ENCODE measurements around the gene TRIM41.
"Not testable (repeated sequence)": the region's sequence is repeated elsewhere in the genome, so short reads cannot be mapped to it uniquely, and the experiment has no call there.

TRIM41 gene

DNA sequence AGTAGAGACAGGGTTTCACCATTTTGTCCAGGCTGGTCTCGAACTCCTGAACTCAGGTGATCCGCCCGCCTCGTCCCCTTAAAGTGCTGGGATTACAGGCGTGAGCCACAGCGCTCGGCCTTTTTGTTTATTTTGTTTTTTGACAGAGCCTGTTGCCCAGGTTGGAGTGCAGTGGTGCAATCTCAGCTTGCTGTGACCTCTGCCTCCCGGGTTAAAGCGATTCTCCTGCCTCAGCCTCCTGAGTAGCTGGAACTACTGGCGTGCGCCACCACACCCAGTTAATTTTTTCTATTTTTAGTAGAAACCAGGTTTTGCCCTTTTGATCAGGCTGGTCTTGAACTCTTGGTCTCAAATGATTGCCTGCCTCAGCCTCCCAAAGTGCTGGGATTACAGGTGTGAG, 12.9 kb upstream of the TRIM41 start:
- DNase-seq (ENCODE audit: low read depth in 2 of 2): not testable (repeated sequence)

DNA sequence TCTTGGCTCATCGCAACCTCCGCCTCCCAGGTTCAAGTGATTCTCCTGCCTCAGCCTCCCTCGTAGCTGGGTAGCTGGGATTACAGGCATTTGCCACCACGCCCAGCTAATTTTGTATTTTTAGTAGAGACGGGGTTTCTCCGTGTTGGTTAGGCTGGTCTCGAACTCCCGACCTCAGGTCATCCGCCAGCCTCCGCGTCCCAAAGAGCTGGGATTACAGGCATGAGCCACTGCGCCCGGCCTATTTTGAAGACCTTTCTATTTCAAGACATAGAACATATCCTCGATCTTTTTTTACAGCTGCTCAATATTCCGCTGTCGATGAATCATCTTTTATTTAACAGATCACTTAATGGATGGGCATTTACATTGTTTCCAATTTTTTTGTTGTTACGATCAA, 12.4 kb upstream of the TRIM41 start:
- DNase-seq (ENCODE audit: low read depth in 2 of 2): not testable (repeated sequence)

DNA sequence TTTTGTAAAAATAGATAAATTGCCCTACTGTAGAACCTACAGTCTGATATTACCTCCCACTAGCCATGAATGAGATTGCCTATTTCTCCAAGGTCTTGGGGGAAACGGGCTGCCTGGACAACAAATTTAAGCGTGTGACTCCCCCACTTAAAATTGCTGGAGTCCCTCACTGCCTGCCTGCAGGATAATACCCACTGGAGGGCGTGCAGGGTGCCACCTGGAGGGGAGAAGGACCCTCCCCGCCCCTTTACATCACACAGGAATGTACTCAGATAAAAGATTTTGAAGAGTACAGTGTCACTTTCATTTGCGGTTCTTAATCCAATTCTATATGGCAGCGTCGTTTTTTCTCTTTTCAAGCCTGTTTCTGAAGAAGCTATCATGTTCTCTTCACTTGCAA, 11.9 kb upstream of the TRIM41 start:
- DNase-seq (ENCODE audit: low read depth in 2 of 2): no peak

DNA sequence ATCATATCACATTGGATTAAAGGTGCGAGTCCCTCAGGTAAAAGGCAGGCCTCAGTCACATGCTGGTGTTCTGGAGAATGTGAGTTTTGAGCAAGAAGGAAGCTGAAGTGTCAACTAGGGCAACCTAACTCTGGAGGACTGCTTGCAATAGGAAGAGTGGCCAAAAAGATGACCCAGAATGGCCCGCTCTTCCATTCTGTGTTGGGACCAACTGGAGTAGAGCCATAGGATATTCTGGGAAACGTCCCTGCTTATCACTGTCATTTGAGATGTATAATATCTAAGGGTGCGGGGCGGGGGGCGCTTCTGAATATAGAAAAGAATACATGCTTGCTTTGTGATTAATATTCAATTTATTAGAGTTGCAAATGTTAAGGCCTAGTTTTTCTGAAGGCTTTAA, 11.0 kb upstream of the TRIM41 start:
- no peak for DNase-seq (ENCODE audit: low read depth in 2 of 2)

DNA sequence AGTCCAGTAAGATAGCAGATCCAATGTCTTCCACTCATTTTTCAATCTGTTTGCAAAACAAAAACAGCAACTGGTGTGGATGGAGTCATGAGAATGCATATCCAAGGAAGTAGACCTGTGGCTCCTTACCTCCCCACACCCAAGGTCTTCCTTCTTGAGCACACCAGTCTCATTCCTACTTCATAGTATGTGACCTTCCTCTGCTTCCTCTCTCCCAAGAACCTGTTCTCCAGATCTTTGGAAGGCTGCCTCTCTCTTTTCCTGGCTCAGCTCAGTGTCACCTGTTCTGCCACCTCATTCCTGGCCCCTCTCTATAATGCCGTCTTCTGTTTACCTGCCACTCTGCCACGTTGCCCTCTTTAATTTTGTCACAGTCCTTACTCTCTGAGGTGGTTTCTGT, 10.1 kb upstream of the TRIM41 start:
- DNase-seq (ENCODE audit: low read depth in 2 of 2): no peak

DNA sequence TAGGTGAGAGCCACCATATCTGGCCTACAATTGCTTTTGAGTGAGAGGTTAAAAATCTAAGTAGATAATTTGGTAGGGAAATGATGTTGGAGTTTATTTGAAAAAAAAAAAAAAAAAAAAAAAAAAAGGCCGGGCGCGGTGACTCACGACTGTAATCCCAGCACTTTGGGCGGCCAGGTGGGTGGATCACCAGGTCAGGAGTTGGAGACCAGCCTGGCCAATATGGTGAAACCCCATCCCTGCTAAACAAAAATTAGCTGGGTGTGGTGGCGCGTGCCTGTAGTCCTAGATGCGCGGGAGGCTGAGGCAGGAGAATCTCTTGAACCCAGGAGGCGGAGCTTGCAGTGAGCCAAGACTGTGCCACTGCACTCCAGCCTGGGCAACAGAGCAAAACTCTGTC, 8.8 kb upstream of the TRIM41 start:
- DNase-seq (ENCODE audit: low read depth in 2 of 2): not testable (repeated sequence)

DNA sequence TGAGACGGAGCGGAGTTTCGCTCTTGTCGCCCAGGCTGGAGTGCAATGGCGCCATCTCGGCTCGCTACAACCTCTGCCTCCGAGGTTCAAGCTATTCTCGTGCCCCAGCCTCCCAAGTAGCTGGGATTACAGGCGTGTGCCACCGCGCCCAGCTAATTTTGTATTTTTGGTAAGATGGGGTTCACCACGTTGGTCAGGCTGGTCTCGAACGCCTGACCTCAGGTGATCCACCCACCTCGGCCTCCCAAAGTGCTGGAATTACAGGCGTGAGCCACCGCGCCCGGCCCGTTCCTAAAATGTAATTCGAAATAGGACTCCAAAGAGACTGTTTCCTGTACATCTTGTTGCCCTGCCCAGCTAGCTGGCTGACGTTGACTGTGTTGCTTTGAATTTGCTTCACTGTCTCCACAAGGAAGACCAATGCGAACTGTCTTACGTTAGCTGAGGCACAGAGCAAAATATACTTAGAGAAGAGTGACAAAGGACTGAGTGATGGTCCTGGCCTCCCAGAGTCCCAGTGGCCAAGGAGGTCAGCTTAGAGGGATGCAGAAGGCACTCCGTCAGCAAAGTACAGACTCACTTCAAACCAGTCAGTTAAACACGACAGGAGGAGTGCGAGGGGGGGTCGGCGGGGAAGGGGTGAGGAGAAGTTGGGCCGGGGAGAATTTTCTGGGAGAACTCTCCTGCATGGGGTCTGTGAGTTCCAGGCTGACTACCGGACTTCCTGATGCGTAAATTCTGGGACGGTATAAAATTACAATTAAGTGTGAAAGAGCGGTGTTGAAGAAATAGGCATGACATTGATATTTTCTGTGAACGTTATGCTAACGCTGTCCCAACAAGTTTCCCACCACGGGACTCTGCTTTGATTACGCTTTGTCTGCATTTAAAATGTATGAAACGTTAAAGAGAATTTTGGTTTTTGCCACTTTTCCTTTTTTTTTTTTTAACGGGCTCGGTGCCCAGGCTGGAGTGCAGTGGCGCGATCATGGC, 6.8 kb upstream of the TRIM41 start:
- DNase-seq (ENCODE audit: low read depth in 2 of 2): no peak

DNA sequence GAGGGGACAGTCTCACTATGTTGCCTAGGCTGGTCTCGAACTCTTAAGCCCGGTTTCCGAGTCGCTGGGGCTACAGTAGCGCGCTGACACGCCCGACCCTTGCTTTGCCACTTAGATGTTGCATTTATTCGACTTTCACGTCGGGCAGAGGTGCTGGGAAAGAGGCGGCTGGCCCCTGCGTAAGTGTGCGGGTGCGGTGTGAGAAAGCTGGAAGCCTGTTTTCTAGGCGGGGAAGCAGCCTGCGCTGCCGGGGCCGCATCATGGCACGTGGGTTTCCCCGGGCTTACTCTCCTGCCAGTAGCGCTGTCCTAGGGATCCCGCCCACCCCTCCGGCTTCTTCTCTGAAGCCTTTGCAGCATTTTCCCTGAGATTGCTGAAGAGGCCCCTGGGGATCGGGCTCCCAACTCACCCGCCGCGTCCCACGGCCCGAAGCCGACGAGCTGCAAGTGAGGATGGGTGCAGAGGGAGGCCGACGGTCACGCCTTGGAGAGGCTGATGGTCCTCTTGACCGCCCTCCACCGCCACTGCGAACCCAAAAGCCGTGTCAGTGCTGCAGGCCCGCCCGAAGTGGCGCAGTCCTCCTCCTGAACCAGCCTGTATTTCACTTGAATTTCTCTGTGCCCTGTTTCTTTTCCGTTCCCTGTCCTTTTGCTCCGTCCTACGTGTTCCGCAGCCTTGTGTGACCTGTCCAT, 5.8 kb upstream of the TRIM41 start:
- DNase-seq (ENCODE audit: low read depth in 2 of 2): peak in 1 of 2 donors; percentile 56

DNA sequence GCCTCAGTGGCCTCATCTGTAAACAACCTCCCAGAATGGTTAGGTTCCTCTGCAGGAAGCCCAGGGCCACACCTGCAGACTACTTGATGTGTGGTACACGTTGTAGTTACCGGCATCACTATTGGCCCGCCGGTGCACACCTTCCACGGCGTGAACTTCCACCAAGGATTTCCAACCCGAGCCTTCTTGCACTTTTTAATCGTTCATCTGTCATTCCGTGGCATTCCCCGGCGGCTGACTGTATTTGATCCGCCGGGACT, 5.3 kb upstream of the TRIM41 start:
- no peak for DNase-seq (ENCODE audit: low read depth in 2 of 2)

DNA sequence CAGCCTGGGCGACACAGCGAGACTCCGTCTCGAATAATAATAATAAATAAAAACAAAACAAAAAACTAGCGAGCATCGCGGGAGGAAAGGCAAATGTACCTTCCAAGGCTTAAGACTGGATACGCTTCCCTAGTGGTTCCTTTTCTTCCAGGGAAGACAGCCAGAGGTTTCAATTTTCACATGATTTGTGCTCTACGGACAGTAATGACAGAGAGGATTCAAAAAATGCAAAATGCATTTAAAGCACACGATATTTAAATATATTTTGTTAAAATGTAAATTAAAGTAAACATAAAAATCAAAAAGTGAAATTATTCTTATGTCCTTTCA, 4.3 kb upstream of the TRIM41 start:
- DNase-seq (ENCODE audit: low read depth in 2 of 2): no peak

DNA sequence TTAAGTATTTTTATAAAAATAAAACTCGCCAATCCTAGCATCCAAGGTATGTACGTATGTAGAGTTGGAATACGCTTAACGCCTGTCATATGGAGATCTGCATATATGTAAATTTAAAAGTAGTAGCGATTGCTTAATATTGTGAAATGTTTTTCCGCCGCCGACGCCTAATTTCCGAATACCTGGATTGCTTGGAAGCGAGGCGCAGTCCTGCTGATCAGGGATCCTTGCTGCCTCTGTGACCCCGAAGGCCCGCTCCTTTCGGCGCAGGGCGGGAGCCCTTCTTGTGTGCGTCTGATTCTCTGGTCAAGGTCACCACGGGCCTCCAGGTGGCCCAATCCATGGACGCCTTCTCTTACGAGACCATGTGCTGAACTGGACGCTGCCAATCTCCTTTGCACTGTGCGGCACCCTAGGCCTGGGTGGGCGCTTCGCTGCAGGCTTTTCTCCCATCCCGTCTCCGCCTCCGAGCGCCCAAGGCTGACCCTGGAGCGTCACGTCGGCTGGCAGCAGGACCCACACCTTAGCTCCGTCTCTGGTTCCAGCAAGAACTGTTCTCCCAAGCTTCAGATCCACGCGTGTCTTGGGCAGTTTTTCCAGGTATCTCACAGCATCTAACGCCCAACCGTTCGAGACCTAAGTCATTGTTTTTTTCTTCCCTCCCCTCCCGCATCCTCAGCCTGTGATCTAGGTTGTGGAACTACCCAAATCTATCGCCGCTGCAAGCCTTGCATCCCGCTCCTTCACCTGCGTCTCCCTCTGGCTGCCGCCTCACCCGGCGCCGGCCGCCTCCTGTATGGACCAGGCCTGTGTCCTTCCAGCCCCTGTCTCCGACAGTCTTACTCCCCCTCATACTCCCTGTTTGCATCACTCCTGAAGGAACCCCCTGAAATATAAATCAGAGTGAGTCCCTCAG, 3.6 kb upstream of the TRIM41 start:
- DNase-seq (ENCODE audit: low read depth in 2 of 2): no peak

DNA sequence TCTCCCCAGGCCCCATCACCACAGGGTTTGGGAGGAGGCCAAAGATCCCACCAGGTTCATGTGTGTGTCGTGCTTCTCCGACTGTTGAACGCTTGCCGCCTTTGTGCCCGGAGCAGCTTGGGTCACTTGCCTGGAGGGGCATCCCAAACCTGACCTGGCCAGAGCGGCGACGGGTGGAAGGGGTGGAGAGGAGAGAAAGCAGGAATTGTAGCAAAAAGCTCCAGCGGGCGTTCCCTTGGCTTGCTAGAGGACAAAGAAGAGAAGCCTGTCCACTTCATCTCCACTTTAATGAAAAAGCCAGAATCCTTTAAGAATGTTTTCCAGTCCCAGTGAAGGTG, 2.9 kb upstream of the TRIM41 start:
- no peak for DNase-seq (ENCODE audit: low read depth in 2 of 2)

DNA sequence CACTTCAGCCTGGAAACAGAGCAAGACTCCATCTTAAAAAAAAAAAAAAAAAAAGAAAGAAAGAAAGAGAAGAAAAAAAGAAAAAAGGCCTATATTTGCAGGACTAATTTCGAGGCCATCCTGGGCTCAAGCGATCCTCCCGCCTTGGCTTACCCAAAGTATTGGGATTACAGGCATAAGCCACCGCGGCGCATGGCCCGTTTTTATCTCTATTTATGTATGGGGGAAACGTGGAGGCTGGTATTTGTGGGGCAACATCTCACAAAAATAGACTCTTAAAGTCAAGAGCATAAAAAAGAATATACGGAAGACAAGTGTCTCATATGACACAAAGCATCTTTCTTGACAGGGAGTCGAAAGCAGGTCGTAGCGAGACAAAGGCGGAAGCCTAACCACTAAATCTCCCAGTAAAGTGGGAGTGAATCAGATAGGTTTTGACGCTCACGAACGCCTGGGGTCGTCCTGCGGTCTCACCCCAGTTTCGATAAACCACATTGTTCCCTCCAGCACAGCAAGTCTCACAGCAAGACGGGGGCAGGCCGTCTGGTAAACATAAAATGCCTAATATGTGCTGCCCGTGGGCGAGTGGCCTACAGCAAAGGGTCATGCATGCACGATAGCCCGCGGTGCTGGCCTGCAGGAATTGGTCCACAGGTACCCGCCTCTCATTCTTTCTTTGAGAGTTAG, 1.8 kb upstream of the TRIM41 start:
- DNase-seq (ENCODE audit: low read depth in 2 of 2): no peak

DNA sequence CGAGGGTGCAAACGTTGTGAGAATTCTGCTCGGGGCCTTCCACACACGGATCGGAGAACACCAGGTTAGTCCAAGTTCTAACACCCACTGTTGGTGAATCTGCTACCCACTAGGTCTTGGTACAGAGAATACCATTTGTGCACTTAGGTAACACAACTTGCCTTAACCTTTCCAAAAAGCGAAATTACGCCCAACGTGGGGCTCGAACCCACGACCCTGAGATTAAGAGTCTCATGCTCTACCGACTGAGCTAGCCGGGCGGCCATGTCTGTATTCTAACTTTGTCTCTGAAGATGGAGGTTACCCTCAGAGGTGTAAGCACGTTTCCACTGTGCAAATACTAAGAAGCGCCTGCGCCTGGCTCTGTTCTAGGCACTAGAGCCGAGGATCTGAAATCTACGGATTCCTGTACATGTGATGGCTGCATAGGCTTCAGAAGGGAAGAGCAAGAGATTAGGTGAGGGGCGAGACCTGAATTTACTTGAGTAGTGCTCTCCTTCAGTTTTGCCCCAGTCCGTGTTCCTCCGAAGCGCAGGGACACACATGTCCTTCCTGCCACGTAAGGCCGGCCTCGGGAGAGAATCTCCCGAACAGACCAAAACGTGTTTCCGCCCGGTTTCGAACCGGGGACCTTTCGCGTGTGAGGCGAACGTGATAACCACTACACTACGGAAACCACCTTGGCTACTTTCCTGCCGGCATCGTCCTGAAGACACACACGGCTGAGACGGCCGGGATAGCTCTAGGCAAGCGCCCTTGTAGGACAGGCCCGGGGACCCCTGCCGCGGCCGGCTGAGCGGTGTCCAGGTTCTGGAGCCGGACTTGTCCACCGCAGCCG, 1.1 kb upstream of the TRIM41 start:
- peak; percentile 87 to 99 for DNase-seq (ENCODE audit: low read depth in 2 of 2)

DNA sequence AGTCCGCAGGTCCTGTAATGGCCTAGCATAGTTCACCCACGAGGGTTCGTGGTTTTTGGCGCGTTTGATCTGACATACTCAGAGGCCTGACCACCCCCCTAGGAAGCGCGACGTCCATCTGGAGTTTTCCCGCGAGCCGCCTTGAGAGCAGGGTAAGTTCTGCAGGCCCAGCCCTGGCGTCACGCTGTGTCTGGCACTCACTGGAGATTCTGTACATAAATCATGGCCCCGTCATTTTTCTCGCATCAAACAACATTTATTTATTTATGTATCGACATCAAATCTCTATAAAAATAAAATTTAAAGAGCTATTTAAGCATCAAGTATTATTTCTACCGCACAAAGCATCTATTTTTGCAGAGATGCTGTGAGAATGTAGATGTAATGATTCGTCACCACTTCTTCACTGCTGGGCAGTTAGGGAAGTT, 437 bp upstream of the TRIM41 start:
- no peak for DNase-seq (ENCODE audit: low read depth in 2 of 2)

DNA sequence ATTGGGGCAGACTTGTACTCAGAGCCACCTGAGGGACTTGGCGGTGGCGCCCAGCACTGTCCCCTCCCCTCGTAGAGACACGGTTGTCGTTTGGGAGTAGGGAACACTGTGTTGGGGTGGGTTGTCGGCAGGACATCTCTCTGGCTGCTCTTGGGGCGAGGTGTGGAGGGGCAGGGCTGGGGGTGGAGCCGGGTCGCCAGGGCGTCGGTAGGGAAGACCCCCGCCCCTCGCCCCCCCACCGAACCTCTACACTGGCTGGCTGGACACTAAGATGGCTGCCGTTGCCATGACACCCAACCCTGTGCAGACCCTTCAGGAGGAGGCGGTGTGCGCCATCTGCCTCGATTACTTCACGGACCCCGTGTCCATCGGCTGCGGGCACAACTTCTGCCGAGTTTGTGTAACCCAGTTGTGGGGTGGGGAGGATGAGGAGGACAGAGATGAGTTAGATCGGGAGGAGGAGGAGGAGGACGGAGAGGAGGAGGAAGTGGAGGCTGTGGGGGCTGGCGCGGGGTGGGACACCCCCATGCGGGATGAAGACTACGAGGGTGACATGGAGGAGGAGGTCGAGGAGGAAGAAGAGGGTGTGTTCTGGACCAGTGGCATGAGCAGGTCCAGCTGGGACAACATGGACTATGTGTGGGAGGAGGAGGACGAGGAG, 778 bp downstream of the TRIM41 start:
- DNase-seq (ENCODE audit: low read depth in 2 of 2): no peak

DNA sequence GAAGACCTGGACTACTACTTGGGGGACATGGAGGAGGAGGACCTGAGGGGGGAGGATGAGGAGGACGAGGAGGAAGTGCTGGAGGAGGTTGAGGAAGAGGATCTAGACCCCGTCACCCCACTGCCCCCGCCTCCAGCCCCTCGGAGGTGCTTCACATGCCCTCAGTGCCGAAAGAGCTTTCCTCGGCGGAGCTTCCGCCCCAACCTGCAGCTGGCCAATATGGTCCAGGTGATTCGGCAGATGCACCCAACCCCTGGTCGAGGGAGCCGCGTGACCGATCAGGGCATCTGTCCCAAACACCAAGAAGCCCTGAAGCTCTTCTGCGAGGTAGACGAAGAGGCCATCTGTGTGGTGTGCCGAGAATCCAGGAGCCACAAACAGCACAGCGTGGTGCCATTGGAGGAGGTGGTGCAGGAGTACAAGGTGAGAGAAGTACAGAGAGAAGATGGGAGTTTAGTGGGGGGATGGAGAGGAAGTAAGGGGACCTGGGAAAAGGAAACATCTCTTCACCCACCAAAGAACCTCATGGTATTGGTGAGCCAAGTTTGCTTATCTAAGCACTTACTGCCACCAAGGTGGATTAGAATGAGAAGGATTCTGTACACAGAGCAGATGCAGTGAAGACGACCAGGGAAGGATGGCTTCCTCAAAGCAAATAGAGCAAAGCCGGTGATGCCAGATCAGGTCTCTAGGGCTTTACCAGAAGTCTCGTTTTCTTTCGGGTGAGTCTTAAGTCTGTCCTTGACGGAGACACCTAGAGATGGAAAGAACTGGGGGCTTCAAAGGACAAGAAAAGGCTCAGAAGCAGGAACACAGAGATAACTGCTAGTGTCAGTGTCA, 1.5 kb downstream of the TRIM41 start:
- no peak for DNase-seq (ENCODE audit: low read depth in 2 of 2)

DNA sequence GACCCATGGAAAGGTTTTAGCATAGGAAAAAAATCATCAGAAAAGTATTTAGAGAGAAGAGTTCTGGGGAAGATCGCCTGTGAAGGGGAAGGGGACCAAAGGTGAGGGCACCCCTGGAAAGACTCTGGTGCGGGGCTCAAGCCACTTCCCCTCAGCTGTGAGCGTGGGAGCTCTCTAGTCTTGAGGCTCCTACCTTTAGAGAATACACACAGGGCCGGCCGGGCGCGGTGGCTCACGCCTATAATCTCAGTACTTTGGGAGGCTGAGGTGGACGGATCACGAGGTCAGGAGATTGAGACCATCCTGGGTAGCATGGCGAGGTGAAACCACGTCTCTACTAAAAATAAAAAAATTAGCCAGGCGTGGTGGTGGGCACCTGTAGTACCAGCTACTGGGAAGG, 6.9 kb downstream of the TRIM41 start:
- DNase-seq (ENCODE audit: low read depth in 2 of 2): no peak

DNA sequence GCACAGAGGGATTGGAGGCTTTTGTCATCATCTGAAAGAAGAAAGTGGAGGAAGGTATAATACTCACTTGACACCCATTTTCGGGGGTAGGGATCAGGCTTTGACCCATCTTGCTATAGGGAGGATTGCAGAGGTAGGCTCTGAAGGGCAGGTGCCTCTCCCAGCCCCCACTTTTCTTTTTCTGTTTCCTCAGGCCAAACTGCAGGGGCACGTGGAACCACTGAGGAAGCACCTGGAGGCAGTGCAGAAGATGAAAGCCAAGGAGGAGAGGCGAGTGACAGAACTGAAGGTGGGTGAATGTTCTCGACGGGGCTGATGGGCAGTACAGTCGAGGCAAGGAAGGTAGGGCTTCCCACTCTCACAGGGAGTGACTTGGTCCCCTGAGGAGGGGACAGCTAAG, 7.5 kb downstream of the TRIM41 start:
- DNase-seq (ENCODE audit: low read depth in 2 of 2): no peak

DNA sequence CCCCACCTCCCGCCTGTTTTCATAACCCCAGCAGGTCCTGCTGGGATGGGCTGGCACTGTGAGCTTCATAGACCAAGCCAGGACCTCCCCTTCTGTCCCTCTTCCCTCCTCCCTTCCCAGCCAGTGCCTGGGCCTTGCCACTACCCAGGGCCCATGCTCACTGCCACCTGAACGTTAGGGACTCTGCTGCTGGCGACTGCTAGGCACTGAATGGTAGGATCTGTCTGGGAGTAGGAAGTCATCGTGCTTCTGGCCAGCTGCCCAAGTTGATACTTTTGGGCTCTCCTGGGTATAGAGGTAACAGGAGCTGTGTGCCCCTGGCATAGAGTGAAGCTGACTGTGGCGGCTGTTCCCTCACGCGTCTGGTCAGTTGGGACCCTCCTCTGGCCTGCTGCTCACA, 8.4 kb downstream of the TRIM41 start:
- no peak for DNase-seq (ENCODE audit: low read depth in 2 of 2)
